Vagina (tissue), 2 donors: Measurements from ENCODE around the gene CD48. TPM values are rescaled to one million over a fixed set of nuclear protein-coding genes. Genes with fewer than 3 reads are reported as not detected.

Source experiments
- DNase-seq, 2 donors: peaks; one replicate each; pipeline ENCODE4 v3.0.0-alpha.2; 2017; ENCODE audit errors: extremely low spot score in 2 of 2
- H3K27ac ChIP-seq: fragments of 200-600 bp; sonication (generic); one replicate; pipeline ENCODE4 v1.5.1; 2019
- H3K27me3 ChIP-seq: fragments of 200-600 bp; sonication (generic); one replicate; pipeline ENCODE4 v1.5.1; 2019
- H3K36me3 ChIP-seq, 2 donors: fragments of 200-600 bp; sonication (generic); one replicate each; pipeline ENCODE4 v1.5.1; 2017 to 2019
- H3K4me1 ChIP-seq: fragments of 200-600 bp; sonication (generic); one replicate; pipeline ENCODE4 v1.5.1; 2019
- H3K4me3 ChIP-seq, 2 donors: fragments of 200-600 bp; sonication (generic); 1 replicate in 1 of 2; 2 replicates in 1 of 2; pipeline ENCODE4 v1.5.1; 2016 to 2019
- H3K9me3 ChIP-seq: fragments of 200-600 bp; sonication (generic); one replicate; pipeline ENCODE4 v1.5.1; 2019
- POLR2A ChIP-seq, 2 donors: fragments of 450-650 bp; IDR thresholded peaks; one replicate each; pipeline ENCODE4 v1.6.1; 2017; ENCODE audit warnings: antibody characterized with exemption in 2 of 2, mild to moderate bottlenecking in 2 of 2, moderate library complexity in 2 of 2
- POLR2AphosphoS5 ChIP-seq, 2 donors: sonication (generic); formaldehyde crosslinking; IDR thresholded peaks; one replicate each; pipeline ENCODE4 v1.9.0; 2017; ENCODE audit warnings: antibody characterized with exemption in 2 of 2, mild to moderate bottlenecking in 2 of 2, low read depth in 1 of 2; ENCODE audit not compliant: insufficient read depth in 1 of 2
- intact Hi-C: fragments of 100-400 bp; cut with DNase I; formaldehyde crosslinking; loops from one replicate; pipeline ENCODE4 v1.15.1; 2023
- total RNA-seq: library from RNA; depleted of rRNA; stranded (reverse); fragments of >200 nt; gene quantifications from one replicate; pipeline ENCODE4 v1.2.3, GENCODE V29; 2016
- TF ChIP-seq, protein P1 (sequence below), 3 experiments: fragments of 450-650 bp in 2 of 3; fragments of 200-600 bp in 1 of 3; sonication (generic) in 1 of 3; IDR thresholded peaks; one replicate each; pipeline ENCODE4 v1.5.1; 2017 to 2019; ENCODE audit warnings: antibody characterized with exemption in 3 of 3, mild to moderate bottlenecking in 2 of 3, moderate library complexity in 2 of 3

The CD48 gene, protein sequence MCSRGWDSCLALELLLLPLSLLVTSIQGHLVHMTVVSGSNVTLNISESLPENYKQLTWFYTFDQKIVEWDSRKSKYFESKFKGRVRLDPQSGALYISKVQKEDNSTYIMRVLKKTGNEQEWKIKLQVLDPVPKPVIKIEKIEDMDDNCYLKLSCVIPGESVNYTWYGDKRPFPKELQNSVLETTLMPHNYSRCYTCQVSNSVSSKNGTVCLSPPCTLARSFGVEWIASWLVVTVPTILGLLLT
- 4.7 TPM for total RNA-seq

DNA sequence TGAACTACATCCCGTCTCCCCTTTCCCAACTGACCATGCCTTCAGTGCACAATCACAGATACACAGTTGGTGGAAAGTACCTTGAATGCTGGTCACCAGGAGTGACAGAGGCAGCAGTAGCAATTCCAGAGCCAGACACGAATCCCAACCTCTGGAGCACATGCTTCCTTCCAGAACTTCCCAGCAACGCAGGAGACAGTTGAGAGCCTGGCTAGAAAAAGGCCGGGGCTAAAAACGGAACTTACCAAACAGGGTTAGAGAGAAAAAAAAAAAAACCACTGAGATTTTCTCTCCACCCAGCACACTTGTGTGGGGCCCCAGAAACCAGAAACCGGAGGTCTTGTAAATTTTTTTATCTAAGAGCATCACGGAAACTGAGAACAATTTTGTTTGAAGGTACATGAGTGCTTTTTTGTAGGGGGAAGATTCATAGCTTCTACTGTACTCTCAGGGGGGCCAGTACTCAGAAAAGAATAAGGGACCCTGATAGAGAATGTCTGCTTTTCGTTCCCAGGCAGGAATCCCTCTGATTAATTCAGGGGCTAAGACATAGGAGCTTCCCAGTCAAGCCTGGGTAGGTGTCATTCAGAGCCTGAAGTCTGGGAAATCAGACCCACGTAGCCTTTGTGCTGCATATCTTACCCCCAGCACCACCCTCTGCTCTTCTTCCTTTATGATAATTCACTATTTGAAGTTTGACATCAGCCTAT, at the start of gene CD48:
CD48 (minus strand) TSS at position 221 of the 710 bp plus-strand sequence; CDS start at position 162, 59 bp downstream.
- TF ChIP-seq, protein P1, sequence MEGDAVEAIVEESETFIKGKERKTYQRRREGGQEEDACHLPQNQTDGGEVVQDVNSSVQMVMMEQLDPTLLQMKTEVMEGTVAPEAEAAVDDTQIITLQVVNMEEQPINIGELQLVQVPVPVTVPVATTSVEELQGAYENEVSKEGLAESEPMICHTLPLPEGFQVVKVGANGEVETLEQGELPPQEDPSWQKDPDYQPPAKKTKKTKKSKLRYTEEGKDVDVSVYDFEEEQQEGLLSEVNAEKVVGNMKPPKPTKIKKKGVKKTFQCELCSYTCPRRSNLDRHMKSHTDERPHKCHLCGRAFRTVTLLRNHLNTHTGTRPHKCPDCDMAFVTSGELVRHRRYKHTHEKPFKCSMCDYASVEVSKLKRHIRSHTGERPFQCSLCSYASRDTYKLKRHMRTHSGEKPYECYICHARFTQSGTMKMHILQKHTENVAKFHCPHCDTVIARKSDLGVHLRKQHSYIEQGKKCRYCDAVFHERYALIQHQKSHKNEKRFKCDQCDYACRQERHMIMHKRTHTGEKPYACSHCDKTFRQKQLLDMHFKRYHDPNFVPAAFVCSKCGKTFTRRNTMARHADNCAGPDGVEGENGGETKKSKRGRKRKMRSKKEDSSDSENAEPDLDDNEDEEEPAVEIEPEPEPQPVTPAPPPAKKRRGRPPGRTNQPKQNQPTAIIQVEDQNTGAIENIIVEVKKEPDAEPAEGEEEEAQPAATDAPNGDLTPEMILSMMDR (IDR thresholded peaks at IDR 0.05): no peak
- TF ChIP-seq POLR2AphosphoS5 (IDR thresholded peaks at IDR 0.05; ENCODE audit: insufficient read depth in 1 of 2, low read depth in 1 of 2) (no peak), POLR2A (IDR thresholded peaks at IDR 0.05) (no peak)
- Histone ChIP-seq H3K27ac (no peak within 1 kb of the TSS), H3K4me3 (peak within 1 kb of the TSS in 1 of 2 donors; percentile 27), H3K9me3 (no peaks in the 10 kb centered on the region), H3K36me3 (no peaks in the 10 kb centered on the region), H3K4me1 (no peaks in the 10 kb centered on the region), H3K27me3 (no peaks in the 10 kb centered on the region)
- no peak for DNase-seq
- intact Hi-C loops: no loop called here

DNA sequence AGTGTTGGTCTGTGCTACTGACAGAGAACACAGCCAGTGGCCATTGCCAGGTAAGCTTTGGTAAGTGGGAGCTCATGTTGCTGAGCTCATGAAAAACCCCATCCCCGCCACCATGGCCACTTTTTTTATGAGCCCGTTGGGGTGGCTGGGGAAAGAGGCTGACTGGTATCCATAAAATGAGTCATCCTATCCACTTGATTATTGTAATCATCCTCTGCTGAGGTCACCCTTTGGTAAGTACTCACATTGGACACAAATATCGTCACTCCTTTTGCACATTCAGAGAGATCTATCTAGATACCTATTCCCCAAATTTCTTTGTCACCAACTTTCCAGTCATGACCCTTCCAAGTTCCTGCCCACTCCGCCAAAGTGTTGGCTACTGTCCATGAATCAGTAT, 49.4 kb upstream of the CD48 start:
- no peaks in the 10 kb centered on the region for H3K27me3 ChIP-seq
- TF ChIP-seq POLR2AphosphoS5 (IDR thresholded peaks at IDR 0.05; ENCODE audit: insufficient read depth in 1 of 2, low read depth in 1 of 2) (no peak), POLR2A (IDR thresholded peaks at IDR 0.05) (no peak)
- TF ChIP-seq, protein P1 (IDR thresholded peaks at IDR 0.05): no peak
- intact Hi-C loops: no loop called here
- no peaks in the 10 kb centered on the region for H3K36me3 ChIP-seq
- H3K4me1 ChIP-seq: no peaks in the 10 kb centered on the region
- H3K27ac ChIP-seq: no peak overlapping the region
- no peak overlapping the region for H3K4me3 ChIP-seq
- no peaks in the 10 kb centered on the region for H3K9me3 ChIP-seq
- peak in 1 of 2 donors; percentile 65 for DNase-seq

DNA sequence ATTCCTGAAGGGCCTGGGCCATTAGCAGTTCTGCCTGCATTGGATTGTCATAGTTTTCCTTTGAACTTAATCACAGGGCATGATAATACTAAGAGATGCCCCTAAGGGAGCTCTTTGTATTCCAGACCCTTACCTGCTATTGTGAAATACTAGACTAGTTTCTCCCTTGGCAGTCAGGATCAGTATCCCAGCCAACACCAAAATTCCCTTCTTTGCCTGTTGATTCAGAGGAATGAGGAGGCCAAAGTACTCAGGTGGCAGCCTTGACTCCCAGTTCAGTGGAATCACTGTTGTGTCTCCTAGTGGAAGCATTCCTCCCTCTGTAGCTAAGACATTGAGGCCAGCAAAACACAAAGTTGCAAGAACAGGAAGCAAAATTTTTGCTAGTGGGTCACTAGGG, 48.1 kb upstream of the CD48 start:
- intact Hi-C loops: no loop called here
- no peaks in the 10 kb centered on the region for H3K36me3 ChIP-seq
- no peak overlapping the region for H3K4me3 ChIP-seq
- no peaks in the 10 kb centered on the region for H3K9me3 ChIP-seq
- no peaks in the 10 kb centered on the region for H3K4me1 ChIP-seq
- H3K27ac ChIP-seq: no peak overlapping the region
- TF ChIP-seq, protein P1 (IDR thresholded peaks at IDR 0.05): no peak
- TF ChIP-seq POLR2AphosphoS5 (IDR thresholded peaks at IDR 0.05; ENCODE audit: insufficient read depth in 1 of 2, low read depth in 1 of 2) (no peak), POLR2A (IDR thresholded peaks at IDR 0.05) (no peak)
- H3K27me3 ChIP-seq: no peaks in the 10 kb centered on the region
- peak in 1 of 2 donors; percentile 37 for DNase-seq

DNA sequence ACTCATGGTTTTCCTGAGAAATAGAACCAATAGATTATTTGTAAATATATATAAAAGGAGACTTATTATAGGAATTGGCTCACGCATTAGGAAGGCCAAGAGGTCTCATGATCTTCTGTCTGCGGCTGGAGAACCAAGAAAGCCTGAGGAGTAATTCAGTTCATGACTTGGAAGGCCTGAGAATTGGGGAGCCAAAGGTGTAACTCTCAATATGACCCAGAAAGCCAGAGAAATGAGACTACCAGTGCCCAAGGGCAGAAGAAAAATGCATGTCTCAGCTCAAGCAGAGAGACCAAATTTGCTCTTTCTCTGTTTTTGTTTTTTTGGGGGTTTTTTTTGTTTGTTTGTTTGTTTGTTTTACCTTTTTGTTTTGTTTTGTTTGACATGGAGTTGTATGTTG, 46.9 kb upstream of the CD48 start:
- intact Hi-C loops: no loop called here
- H3K27me3 ChIP-seq: no peaks in the 10 kb centered on the region
- peak in 1 of 2 donors; percentile 20 for DNase-seq
- no peak overlapping the region for H3K4me3 ChIP-seq
- no peaks in the 10 kb centered on the region for H3K4me1 ChIP-seq
- H3K27ac ChIP-seq: no peak overlapping the region
- H3K36me3 ChIP-seq: no peaks in the 10 kb centered on the region
- TF ChIP-seq, protein P1 (IDR thresholded peaks at IDR 0.05): no peak
- TF ChIP-seq POLR2A (IDR thresholded peaks at IDR 0.05) (no peak), POLR2AphosphoS5 (IDR thresholded peaks at IDR 0.05; ENCODE audit: insufficient read depth in 1 of 2, low read depth in 1 of 2) (no peak)
- no peaks in the 10 kb centered on the region for H3K9me3 ChIP-seq

DNA sequence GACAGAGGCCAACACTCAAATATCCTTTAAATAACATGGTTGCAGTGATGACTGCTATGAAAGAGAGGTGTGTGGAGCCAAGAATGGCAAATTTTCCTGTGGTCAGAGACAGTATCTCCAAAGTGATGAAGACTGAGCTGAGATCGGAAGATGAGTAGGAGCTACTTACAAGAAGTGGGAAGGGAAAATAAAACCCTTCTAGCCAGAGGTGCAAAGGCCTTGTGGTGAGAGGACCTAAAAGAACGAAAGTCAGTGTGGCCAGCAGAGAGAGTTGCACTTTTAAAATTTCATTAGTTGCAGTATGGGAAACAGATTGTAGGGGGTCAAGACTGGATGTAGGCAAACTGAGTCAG, 45.2 kb upstream of the CD48 start:
- H3K4me1 ChIP-seq: no peaks in the 10 kb centered on the region
- intact Hi-C loops: no loop called here
- H3K9me3 ChIP-seq: no peaks in the 10 kb centered on the region
- H3K27me3 ChIP-seq: no peaks in the 10 kb centered on the region
- no peak overlapping the region for H3K4me3 ChIP-seq
- H3K27ac ChIP-seq: no peak overlapping the region
- TF ChIP-seq POLR2AphosphoS5 (IDR thresholded peaks at IDR 0.05; ENCODE audit: insufficient read depth in 1 of 2, low read depth in 1 of 2) (no peak), POLR2A (IDR thresholded peaks at IDR 0.05) (no peak)
- TF ChIP-seq, protein P1 (IDR thresholded peaks at IDR 0.05): no peak
- no peak for DNase-seq
- H3K36me3 ChIP-seq: no peaks in the 10 kb centered on the region
